PC-9 (cell line): Measurements from ENCODE around the gene MPZL1. TPM values are rescaled to one million over a fixed set of nuclear protein-coding genes. Genes with fewer than 3 reads are reported as not detected.

ENCODE experiments used
- BruUV-seq: library from RNA; stranded (reverse); fragments of 400-500 nt; replicated peaks from 2 replicates; lab custom pipeline; 2021; lab: Mats Ljungman, UMichigan
- CTCF ChIA-PET: fragments of 300-600 bp; sonication (Branson Sonifier 250); formaldehyde crosslinking; loops from one replicate; lab custom pipeline; 2022; ENCODE audit warnings: antibody characterized with exemption; lab: Charles Lee
- POLR2A ChIA-PET: fragments of 300-600 bp; sonication (Branson Sonifier 250); formaldehyde crosslinking; loops from one replicate; lab custom pipeline; 2022; ENCODE audit warnings: antibody characterized with exemption; ENCODE audit not compliant: unreplicated experiment; lab: Charles Lee
- DNase-seq, 2 experiments: peaks; one replicate each; pipeline versions ENCODE4 v3.0.0 to v3.0.0-alpha.2; 2015 to 2022; ENCODE audit warnings: mixed read lengths in 1 of 2
- H2AFZ ChIP-seq: fragments of 200-600 bp; sonication (generic); 2 replicates; pipeline ENCODE4 v1.8.1; 2017; ENCODE audit warnings: antibody characterized with exemption
- H3F3A ChIP-seq: fragments of 200-600 bp; sonication (generic); 2 replicates; pipeline ENCODE4 v1.8.1; 2017; ENCODE audit warnings: antibody characterized with exemption, mild to moderate bottlenecking, low read depth; ENCODE audit not compliant: insufficient read depth
- H3K27ac ChIP-seq: fragments of 200-600 bp; sonication (generic); 2 replicates; pipeline ENCODE4 v1.6.1; 2016; ENCODE audit warnings: mixed run types
- H3K27me3 ChIP-seq: fragments of 200-600 bp; sonication (generic); 2 replicates; pipeline ENCODE4 v1.6.1; 2016; ENCODE audit warnings: low read depth, mixed run types; ENCODE audit not compliant: insufficient read depth
- H3K36me3 ChIP-seq: fragments of 200-600 bp; sonication (generic); 2 replicates; pipeline ENCODE4 v1.6.1; 2016; ENCODE audit warnings: low read depth, mixed run types
- H3K4me1 ChIP-seq: fragments of 200-600 bp; sonication (generic); replicated peaks from 2 replicates; pipeline ENCODE4 v1.6.1; 2016; ENCODE audit warnings: mixed run types; ENCODE audit not compliant: insufficient read depth
- H3K4me2 ChIP-seq: fragments of 200-600 bp; sonication (generic); 2 replicates; pipeline ENCODE4 v1.6.1; 2017; ENCODE audit warnings: mixed run types
- H3K4me3 ChIP-seq: fragments of 200-600 bp; sonication (generic); 2 replicates; pipeline ENCODE4 v1.6.1; 2016; ENCODE audit warnings: mixed run types
- H3K79me2 ChIP-seq: fragments of 200-600 bp; sonication (generic); 2 replicates; pipeline ENCODE4 v1.6.1; 2017; ENCODE audit warnings: low read depth, mixed run types
- H3K9me2 ChIP-seq: fragments of 200-600 bp; sonication (generic); 2 replicates; pipeline ENCODE4 v1.8.1; 2017; ENCODE audit warnings: mild to moderate bottlenecking; ENCODE audit not compliant: insufficient read depth
- H3K9me3 ChIP-seq: fragments of 200-600 bp; sonication (generic); 2 replicates; pipeline ENCODE4 v1.8.1; 2016; ENCODE audit warnings: low read depth; ENCODE audit not compliant: insufficient read depth
- H4K20me1 ChIP-seq: fragments of 200-600 bp; sonication (generic); 2 replicates; pipeline ENCODE4 v1.8.1; 2017; ENCODE audit not compliant: insufficient read depth
- CTCF ChIP-seq: fragments of 200-600 bp; sonication (generic); conservative IDR thresholded peaks from 2 replicates; pipeline ENCODE4 v1.6.1; 2017; ENCODE audit warnings: mixed run types, antibody characterized with exemption, mild to moderate bottlenecking, moderate library complexity
- EZH2 ChIP-seq: fragments of 200-600 bp; sonication (generic); IDR thresholded peaks from 2 replicates; pipeline ENCODE4 v1.8.0; 2017; ENCODE audit warnings: antibody characterized with exemption, low read depth
- intact Hi-C: fragments of 100-400 bp; cut with micrococcal nuclease; formaldehyde crosslinking; loops from one replicate; pipeline ENCODE4 v1.10.0; 2022; ENCODE audit not compliant: unreplicated experiment
- total RNA-seq: library from RNA; stranded (reverse); gene quantifications from 2 replicates; pipeline ENCODE4 v1.2.3, GENCODE V29; 2021

The MPZL1 gene
- total RNA-seq, 1 experiment from 2014 or later = 80.3 TPM

GRCh38 chr1:167674156-167674555 lies 47.6 kb upstream of the MPZL1 start:
- no peaks in the 10 kb centered on the region for H4K20me1 ChIP-seq
- POLR2A ChIA-PET = no interaction called here
- DNase-seq = no peak
- intact Hi-C loops = no loop called here
- H3K9me2 ChIP-seq = no peaks in the 10 kb centered on the region
- no peak overlapping the region for H3K27ac ChIP-seq
- no peak overlapping the region for H2AFZ ChIP-seq
- H3F3A ChIP-seq = no peaks in the 10 kb centered on the region
- no peaks in the 10 kb centered on the region for H3K36me3 ChIP-seq
- H3K27me3 ChIP-seq = peaks cover 9% of the 10 kb centered on the region; the same call in 1 of the 2 replicates
- H3K4me2 ChIP-seq = no peak overlapping the region
- no peak overlapping the region for H3K4me3 ChIP-seq
- no peaks in the 10 kb centered on the region for H3K9me3 ChIP-seq
- CTCF ChIA-PET = no interaction called here
- TF ChIP-seq EZH2 = no peak
- no peak for TF ChIP-seq CTCF
- BruUV-seq = no TSS peak
- H3K79me2 ChIP-seq = no peaks in the 10 kb centered on the region
- H3K4me1 ChIP-seq = 0 out of 2 replicates have a peak, but pooled peaks cover 9% of the 10 kb centered on the region

GRCh38 chr1:167675440-167675839 lies 46.3 kb upstream of the MPZL1 start:
- Histone ChIP-seq H3K36me3 (no peaks in the 10 kb centered on the region), H3K4me3 (no peak overlapping the region), H3K9me3 (no peaks in the 10 kb centered on the region), H3K79me2 (no peaks in the 10 kb centered on the region), H3K4me1 (0 out of 2 replicates have a peak, but pooled peaks cover 9% of the 10 kb centered on the region), H4K20me1 (no peaks in the 10 kb centered on the region), H2AFZ (no peak overlapping the region), H3K4me2 (no peak overlapping the region), H3F3A (no peaks in the 10 kb centered on the region), H3K27ac (no peak overlapping the region), H3K27me3 (peaks cover 9% of the 10 kb centered on the region; the same call in 1 of the 2 replicates), H3K9me2 (no peaks in the 10 kb centered on the region)
- no peak for TF ChIP-seq EZH2
- no peak for TF ChIP-seq CTCF
- ChIA-PET POLR2A (no interaction called here), CTCF (interaction anchor here (0.6 kb wide), 1 partner anchor 111 kb away, joined by 3 read pairs; no protein-coding TSS in a partner anchor)
- BruUV-seq = no TSS peak
- no peak for DNase-seq
- intact Hi-C loops = no loop called here

- Histone ChIP-seq H4K20me1 (no peaks in the 10 kb centered on the region), H3K9me2 (no peaks in the 10 kb centered on the region), H3K27me3 (peaks cover 9% of the 10 kb centered on the region; the same call in 1 of the 2 replicates), H3K4me3 (no peak overlapping the region), H3F3A (no peaks in the 10 kb centered on the region), H3K27ac (no peak overlapping the region), H2AFZ (no peak overlapping the region), H3K9me3 (no peaks in the 10 kb centered on the region), H3K36me3 (no peaks in the 10 kb centered on the region), H3K4me1 (0 out of 2 replicates have a peak, but pooled peaks cover 8% of the 10 kb centered on the region), H3K4me2 (no peak overlapping the region), H3K79me2 (no peaks in the 10 kb centered on the region)
- no peak for TF ChIP-seq CTCF
- no peak for TF ChIP-seq EZH2
- CTCF ChIA-PET = interaction anchor here (0.5 kb wide), 1 partner anchor 40 kb away, joined by 4 read pairs; no protein-coding TSS in a partner anchor
- POLR2A ChIA-PET = no interaction called here
- no TSS peak for BruUV-seq
- intact Hi-C loops = no loop called here
- DNase-seq = no peak
Measured at GRCh38 chr1:167676205-167676915, 45.4 kb upstream of the MPZL1 start.
